ENCODE measurements around the gene SFTPD.

The SFTPD gene

GRCh38 chr10:79982861-79983260, 34.0 kb upstream of the SFTPD start:
- H2BK120ac ChIP-seq (ENCODE audit: insufficient read depth, low read length, poor library complexity): no peak overlapping the region
- no peaks in the 10 kb centered on the region for H3K9me3 ChIP-seq (ENCODE audit: insufficient read depth, low read depth, low read length)
- H3K23ac ChIP-seq (ENCODE audit: low read length): no peak overlapping the region
- H2BK12ac ChIP-seq (ENCODE audit: low read length): no peak overlapping the region
- H4K12ac ChIP-seq (ENCODE audit: low read depth, low read length): no peak overlapping the region
- peaks cover 3% of the 10 kb centered on the region for H3K79me2 ChIP-seq (ENCODE audit: control insufficient read depth, insufficient read depth, low read length, poor library complexity)
- no peak overlapping the region for H2BK5ac ChIP-seq (ENCODE audit: low read depth, low read length, poor library complexity)
- H3K4me3 ChIP-seq (ENCODE audit: low read depth, low read length): no peak overlapping the region
- H3K4me2 ChIP-seq (ENCODE audit: low read length): no peak overlapping the region
- H3K27ac ChIP-seq (ENCODE audit: low read depth, low read length): no peak overlapping the region
- H3K14ac ChIP-seq (ENCODE audit: low read length): no peak overlapping the region
- H3K79me1 ChIP-seq (ENCODE audit: low read length): peaks cover 5% of the 10 kb centered on the region
- no CpG with 5 or more reads among the region's 11 CpGs for WGBS (ENCODE audit: extremely low coverage, insufficient coverage, insufficient read length)
- H4K8ac ChIP-seq (ENCODE audit: low read depth, low read length): no peak overlapping the region
- H3K4me1 ChIP-seq (ENCODE audit: control insufficient read depth in 1 of 2, insufficient read depth in 2 of 2, low read length in 2 of 2): peaks cover 0 to 5% of the 10 kb centered on the region in 2 experiments
- H3K18ac ChIP-seq (ENCODE audit: low read length): no peak overlapping the region
- DNase-seq: no peak
- no peaks in the 10 kb centered on the region for H3K36me3 ChIP-seq (ENCODE audit: control insufficient read depth in 1 of 2, insufficient read depth in 2 of 2, low read length in 2 of 2)
- no peak overlapping the region for H3K4ac ChIP-seq (ENCODE audit: low read depth, low read length)
- H2AFZ ChIP-seq (ENCODE audit: insufficient read depth, low read length, poor library complexity): no peak overlapping the region
- no peak overlapping the region for H4K91ac ChIP-seq (ENCODE audit: low read depth, low read length)
- peaks cover 3% of the 10 kb centered on the region for H3K27me3 ChIP-seq (ENCODE audit: insufficient read depth, low read length)
- H2AK5ac ChIP-seq (ENCODE audit: low read length): no peak overlapping the region
- no peak overlapping the region for H3K9ac ChIP-seq (ENCODE audit: low read length)

DNA sequence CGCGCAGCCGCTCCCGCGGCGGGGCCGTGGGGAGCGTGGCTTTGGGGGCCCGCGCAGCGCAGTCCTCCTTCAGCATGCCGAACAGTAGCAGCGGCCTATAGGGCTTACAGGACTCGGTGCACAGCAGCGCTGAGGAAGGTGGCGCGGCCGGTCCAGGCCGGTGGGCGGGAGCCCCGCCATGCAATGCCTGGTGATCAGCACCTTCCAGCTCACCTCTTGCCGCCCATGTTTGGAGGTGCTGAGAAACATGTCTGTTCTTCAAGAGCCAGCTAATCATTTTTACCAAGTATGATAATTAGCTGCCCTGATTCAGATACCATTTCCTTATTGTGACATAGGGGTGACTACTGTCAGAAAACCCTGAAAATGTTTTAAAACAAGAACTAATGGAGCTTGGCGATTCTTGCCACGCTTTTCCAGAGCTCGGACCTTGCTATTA, 33.5 kb upstream of the SFTPD start:
- no peak overlapping the region for H3K4ac ChIP-seq (ENCODE audit: low read depth, low read length)
- H3K27ac ChIP-seq (ENCODE audit: low read depth, low read length): no peak overlapping the region
- no peak overlapping the region for H2BK12ac ChIP-seq (ENCODE audit: low read length)
- peak overlapping the region; percentile 79 for H3K4me2 ChIP-seq (ENCODE audit: low read length)
- H3K4me3 ChIP-seq (ENCODE audit: low read depth, low read length): peak overlapping the region; percentile 67
- H4K8ac ChIP-seq (ENCODE audit: low read depth, low read length): peak overlapping the region; percentile 76
- no CpG with 5 or more reads among the region's 25 CpGs for WGBS (ENCODE audit: extremely low coverage, insufficient coverage, insufficient read length)
- H3K79me2 ChIP-seq (ENCODE audit: control insufficient read depth, insufficient read depth, low read length, poor library complexity): peaks cover 3% of the 10 kb centered on the region
- H3K9ac ChIP-seq (ENCODE audit: low read length): no peak overlapping the region
- H2BK5ac ChIP-seq (ENCODE audit: low read depth, low read length, poor library complexity): no peak overlapping the region
- H2BK120ac ChIP-seq (ENCODE audit: insufficient read depth, low read length, poor library complexity): no peak overlapping the region
- H3K9me3 ChIP-seq (ENCODE audit: insufficient read depth, low read depth, low read length): no peaks in the 10 kb centered on the region
- peaks cover 0 to 5% of the 10 kb centered on the region in 2 experiments for H3K4me1 ChIP-seq (ENCODE audit: control insufficient read depth in 1 of 2, insufficient read depth in 2 of 2, low read length in 2 of 2)
- H3K23ac ChIP-seq (ENCODE audit: low read length): no peak overlapping the region
- H3K79me1 ChIP-seq (ENCODE audit: low read length): peaks cover 5% of the 10 kb centered on the region
- peak overlapping the region; percentile 72 for H4K91ac ChIP-seq (ENCODE audit: low read depth, low read length)
- peak; percentile 16 to 28 for DNase-seq
- H2AFZ ChIP-seq (ENCODE audit: insufficient read depth, low read length, poor library complexity): peak overlapping the region; percentile 91
- H3K18ac ChIP-seq (ENCODE audit: low read length): no peak overlapping the region
- H4K12ac ChIP-seq (ENCODE audit: low read depth, low read length): peak overlapping the region; percentile 83
- H3K27me3 ChIP-seq (ENCODE audit: insufficient read depth, low read length): peaks cover 3% of the 10 kb centered on the region
- no peaks in the 10 kb centered on the region for H3K36me3 ChIP-seq (ENCODE audit: control insufficient read depth in 1 of 2, insufficient read depth in 2 of 2, low read length in 2 of 2)
- H2AK5ac ChIP-seq (ENCODE audit: low read length): no peak overlapping the region
- H3K14ac ChIP-seq (ENCODE audit: low read length): no peak overlapping the region

DNA sequence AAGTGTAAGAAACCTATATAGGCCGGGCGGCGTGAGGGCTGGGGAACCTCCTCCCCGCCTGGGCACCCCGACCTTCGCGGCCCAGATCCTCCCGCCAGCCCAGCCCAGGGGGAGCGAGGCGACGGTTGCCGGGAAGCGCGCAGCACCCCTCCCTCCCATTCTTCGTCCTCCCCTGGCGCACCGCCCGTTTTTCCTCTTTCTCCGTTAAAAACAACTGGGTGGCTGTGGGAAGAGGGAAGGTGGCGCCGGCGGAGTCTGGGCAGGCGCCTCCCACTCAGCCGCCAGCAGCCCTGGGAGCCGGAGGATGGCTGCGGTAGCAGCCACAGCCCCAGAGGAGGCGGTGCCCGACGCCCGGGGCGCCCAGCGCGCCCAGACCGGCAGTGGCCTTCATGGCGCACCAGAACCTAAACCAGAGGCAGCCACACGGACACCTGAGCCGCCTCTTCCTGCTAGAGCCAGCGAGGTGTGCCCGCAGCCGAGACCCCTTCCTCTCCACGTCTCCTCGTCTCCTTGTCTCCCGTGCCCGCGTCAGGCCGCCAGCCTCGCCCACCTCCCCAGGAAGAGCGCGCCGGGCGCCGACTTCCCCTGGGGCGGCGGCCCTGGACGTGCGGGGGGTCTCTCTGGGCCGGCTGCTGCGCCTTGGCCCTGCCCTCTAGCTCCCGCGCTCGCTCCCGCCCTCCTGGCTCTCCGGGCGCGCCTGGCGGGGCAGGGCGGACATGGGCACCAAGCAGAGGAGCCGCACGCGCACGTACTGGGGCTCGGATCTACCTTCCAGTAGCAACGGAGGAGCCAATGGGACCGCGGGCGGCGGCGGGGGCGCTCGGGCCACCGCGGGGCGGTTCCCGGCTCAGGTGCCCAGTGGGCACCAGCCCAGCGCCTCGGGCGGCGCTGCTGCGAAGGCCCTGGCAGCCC, 32.8 kb upstream of the SFTPD start:
- Histone ChIP-seq H3K23ac (ENCODE audit: low read length) (no peak overlapping the region), H3K9me3 (ENCODE audit: insufficient read depth, low read depth, low read length) (no peaks in the 10 kb centered on the region), H3K79me1 (ENCODE audit: low read length) (peaks cover 5% of the 10 kb centered on the region), H3K14ac (ENCODE audit: low read length) (peak overlapping the region; percentile 82), H3K4ac (ENCODE audit: low read depth, low read length) (peak overlapping the region; percentile 39), H3K36me3 (ENCODE audit: control insufficient read depth in 1 of 2, insufficient read depth in 2 of 2, low read length in 2 of 2) (no peaks in the 10 kb centered on the region), H3K27me3 (ENCODE audit: insufficient read depth, low read length) (peaks cover 3% of the 10 kb centered on the region), H3K9ac (ENCODE audit: low read length) (no peak overlapping the region), H3K18ac (ENCODE audit: low read length) (peak overlapping the region; percentile 63), H4K8ac (ENCODE audit: low read depth, low read length) (peak overlapping the region; percentile 76), H2BK120ac (ENCODE audit: insufficient read depth, low read length, poor library complexity) (peak overlapping the region; percentile 71), H2BK12ac (ENCODE audit: low read length) (peak overlapping the region; percentile 63), H3K27ac (ENCODE audit: low read depth, low read length) (no peak overlapping the region), H3K79me2 (ENCODE audit: control insufficient read depth, insufficient read depth, low read length, poor library complexity) (peaks cover 3% of the 10 kb centered on the region), H3K4me3 (ENCODE audit: low read depth, low read length) (peak overlapping the region; percentile 67), H2AFZ (ENCODE audit: insufficient read depth, low read length, poor library complexity) (peak overlapping the region; percentile 91), H3K4me2 (ENCODE audit: low read length) (peak overlapping the region; percentile 79), H2AK5ac (ENCODE audit: low read length) (no peak overlapping the region), H2BK5ac (ENCODE audit: low read depth, low read length, poor library complexity) (peak overlapping the region; percentile 32), H3K4me1 (ENCODE audit: control insufficient read depth in 1 of 2, insufficient read depth in 2 of 2, low read length in 2 of 2) (peaks cover 0 to 5% of the 10 kb centered on the region in 2 experiments), H4K12ac (ENCODE audit: low read depth, low read length) (peak overlapping the region; percentile 83), H4K91ac (ENCODE audit: low read depth, low read length) (peak overlapping the region; percentile 72)
- WGBS (ENCODE audit: extremely low coverage, insufficient coverage, insufficient read length): no CpG with 5 or more reads among the region's 89 CpGs
- DNase-seq: peak; percentile 74 to 79

DNA sequence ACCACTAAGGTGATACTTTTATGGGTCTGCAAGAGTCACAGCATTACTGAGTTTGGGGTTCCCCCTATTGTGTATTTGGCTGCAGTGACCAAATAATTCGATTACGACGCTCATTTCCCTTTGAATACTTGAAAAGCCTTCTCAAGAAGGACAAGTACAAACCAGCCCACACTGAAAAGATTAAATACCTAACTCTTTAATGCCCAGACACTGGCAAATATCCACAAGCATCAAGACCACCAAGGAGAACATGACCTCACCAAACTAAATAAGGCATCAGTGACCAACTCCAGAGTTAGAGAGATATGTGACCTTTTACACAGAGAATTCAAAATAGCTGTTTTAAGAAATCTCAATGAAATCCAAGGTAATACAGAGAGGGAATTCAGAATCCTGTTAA, 31.8 kb upstream of the SFTPD start:
- H3K27me3 ChIP-seq (ENCODE audit: insufficient read depth, low read length): peaks cover 3% of the 10 kb centered on the region
- H3K79me1 ChIP-seq (ENCODE audit: low read length): peaks cover 5% of the 10 kb centered on the region
- WGBS (ENCODE audit: extremely low coverage, insufficient coverage, insufficient read length): no CpG with 5 or more reads among the region's 3 CpGs
- no peak overlapping the region for H2AFZ ChIP-seq (ENCODE audit: insufficient read depth, low read length, poor library complexity)
- H3K23ac ChIP-seq (ENCODE audit: low read length): no peak overlapping the region
- no peak overlapping the region for H2BK12ac ChIP-seq (ENCODE audit: low read length)
- H3K4me3 ChIP-seq (ENCODE audit: low read depth, low read length): no peak overlapping the region
- no peak overlapping the region for H3K14ac ChIP-seq (ENCODE audit: low read length)
- no peak for DNase-seq
- H3K4me1 ChIP-seq (ENCODE audit: control insufficient read depth in 1 of 2, insufficient read depth in 2 of 2, low read length in 2 of 2): peaks cover 0 to 5% of the 10 kb centered on the region in 2 experiments
- H3K36me3 ChIP-seq (ENCODE audit: control insufficient read depth in 1 of 2, insufficient read depth in 2 of 2, low read length in 2 of 2): no peaks in the 10 kb centered on the region
- no peak overlapping the region for H4K91ac ChIP-seq (ENCODE audit: low read depth, low read length)
- no peak overlapping the region for H3K4me2 ChIP-seq (ENCODE audit: low read length)
- no peak overlapping the region for H2AK5ac ChIP-seq (ENCODE audit: low read length)
- no peak overlapping the region for H3K9ac ChIP-seq (ENCODE audit: low read length)
- peaks cover 3% of the 10 kb centered on the region for H3K79me2 ChIP-seq (ENCODE audit: control insufficient read depth, insufficient read depth, low read length, poor library complexity)
- H4K12ac ChIP-seq (ENCODE audit: low read depth, low read length): no peak overlapping the region
- no peak overlapping the region for H3K18ac ChIP-seq (ENCODE audit: low read length)
- no peak overlapping the region for H4K8ac ChIP-seq (ENCODE audit: low read depth, low read length)
- no peak overlapping the region for H3K27ac ChIP-seq (ENCODE audit: low read depth, low read length)
- no peak overlapping the region for H2BK120ac ChIP-seq (ENCODE audit: insufficient read depth, low read length, poor library complexity)
- peaks cover 5% of the 10 kb centered on the region for H3K9me3 ChIP-seq (ENCODE audit: insufficient read depth, low read depth, low read length)
- H3K4ac ChIP-seq (ENCODE audit: low read depth, low read length): no peak overlapping the region
- H2BK5ac ChIP-seq (ENCODE audit: low read depth, low read length, poor library complexity): no peak overlapping the region

All from trophoblast cell (in vitro differentiated cells and primary cell).